Neuron (in vitro differentiated cells): ENCODE results near the gene ANKRD36.
"Not testable (repeated sequence)": the region's sequence is repeated elsewhere in the genome, so short reads cannot be mapped to it uniquely, and the experiment has no call there.

Experiments
- H2AFZ ChIP-seq: one replicate; pipeline ENCODE4 v1.6.1; 2013; ENCODE audit warnings: low read depth, mild to moderate bottlenecking, inconsistent platforms, low read length, moderate library complexity
- H3K27me3 ChIP-seq: one replicate; pipeline ENCODE4 v1.6.1; 2013; ENCODE audit warnings: low read length; ENCODE audit not compliant: insufficient read depth
- H3K36me3 ChIP-seq: one replicate; pipeline ENCODE4 v1.6.1; 2013; ENCODE audit warnings: low read length; ENCODE audit not compliant: insufficient read depth
- H3K4me1 ChIP-seq: one replicate; pipeline ENCODE4 v1.6.1; 2013; ENCODE audit warnings: low read length; ENCODE audit not compliant: insufficient read depth
- H3K4me3 ChIP-seq: 2 replicates; pipeline ENCODE4 v1.5.1; 2013; ENCODE audit warnings: mild to moderate bottlenecking, low read length, moderate library complexity
- H3K9me3 ChIP-seq: one replicate; pipeline ENCODE4 v1.6.1; 2013; ENCODE audit warnings: low read length

Gene ANKRD36

GRCh38 chr2:97180391-97180790, 67.4 kb downstream of the ANKRD36 start:
- H3K9me3 ChIP-seq, H2AFZ ChIP-seq, H3K27me3 ChIP-seq, H3K4me3 ChIP-seq, H3K36me3 ChIP-seq, H3K4me1 ChIP-seq: not testable (repeated sequence)

DNA sequence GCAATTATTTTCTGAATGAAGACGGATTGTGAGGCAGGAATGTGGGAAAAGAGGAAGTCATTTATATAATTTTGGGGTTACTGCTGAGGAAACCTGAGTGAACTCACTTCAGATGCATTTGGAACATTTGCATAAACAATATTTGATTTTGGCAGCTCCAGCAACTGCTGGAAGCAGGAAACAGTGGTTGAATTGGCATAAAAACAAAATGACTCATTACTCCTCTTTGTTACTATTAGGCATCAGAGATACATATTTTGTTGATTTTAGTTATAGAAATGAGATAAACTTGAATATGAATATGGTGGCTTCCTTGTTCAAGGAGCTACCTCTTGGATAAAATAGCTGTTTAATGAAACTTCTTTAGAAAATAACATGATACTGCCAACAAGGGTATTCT, 82.4 kb downstream of the ANKRD36 start:
- peaks cover 26% of the 10 kb centered on the region for H3K36me3 ChIP-seq
- not testable (repeated sequence) for H3K4me3 ChIP-seq, H3K27me3 ChIP-seq, H2AFZ ChIP-seq, H3K9me3 ChIP-seq, H3K4me1 ChIP-seq

DNA sequence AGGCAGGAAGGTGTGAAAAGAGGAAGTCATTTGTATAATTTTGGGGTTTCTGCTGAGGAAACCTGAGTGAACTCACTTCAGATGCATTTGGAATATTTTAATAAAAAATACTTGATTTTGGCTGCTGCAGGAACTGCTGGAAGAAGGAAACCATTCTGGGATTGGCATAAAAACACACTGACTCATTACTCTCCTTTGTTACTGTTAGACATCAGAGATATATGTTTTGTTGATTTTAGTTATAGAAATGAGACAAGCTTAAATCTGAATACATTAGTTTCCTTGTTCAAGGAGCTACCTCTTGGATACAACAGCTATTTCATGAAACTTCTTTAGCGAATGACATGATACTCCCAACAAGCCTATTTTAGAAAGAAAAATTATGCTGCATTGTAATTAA, 84.3 kb downstream of the ANKRD36 start:
- H3K36me3 ChIP-seq, result peaks cover 17% of the 10 kb centered on the region
- not testable (repeated sequence) for H3K4me3 ChIP-seq, H3K4me1 ChIP-seq, H3K27me3 ChIP-seq, H2AFZ ChIP-seq, H3K9me3 ChIP-seq

- H3K27me3 ChIP-seq, H3K9me3 ChIP-seq, H2AFZ ChIP-seq, H3K4me3 ChIP-seq, H3K4me1 ChIP-seq: not testable (repeated sequence)
- H3K36me3 ChIP-seq, result peaks cover 17% of the 10 kb centered on the region
Observed at GRCh38 chr2:97200887-97201286, 87.9 kb downstream of the ANKRD36 start.

- H3K4me3 ChIP-seq, H3K9me3 ChIP-seq, H3K4me1 ChIP-seq, H2AFZ ChIP-seq, H3K27me3 ChIP-seq: not testable (repeated sequence)
- H3K36me3 ChIP-seq, result peaks cover 14% of the 10 kb centered on the region
Observed at GRCh38 chr2:97202643-97203250, 89.8 kb downstream of the ANKRD36 start.

- no peak overlapping the region for H2AFZ ChIP-seq
- no peaks in the 10 kb centered on the region for H3K9me3 ChIP-seq
- H3K4me3 ChIP-seq, result no peak overlapping the region
- H3K4me1 ChIP-seq, result no peaks in the 10 kb centered on the region
- peaks cover 5% of the 10 kb centered on the region for H3K36me3 ChIP-seq
- no peaks in the 10 kb centered on the region for H3K27me3 ChIP-seq
Observed at GRCh38 chr2:97210325-97210724, 97.4 kb downstream of the ANKRD36 start.

DNA sequence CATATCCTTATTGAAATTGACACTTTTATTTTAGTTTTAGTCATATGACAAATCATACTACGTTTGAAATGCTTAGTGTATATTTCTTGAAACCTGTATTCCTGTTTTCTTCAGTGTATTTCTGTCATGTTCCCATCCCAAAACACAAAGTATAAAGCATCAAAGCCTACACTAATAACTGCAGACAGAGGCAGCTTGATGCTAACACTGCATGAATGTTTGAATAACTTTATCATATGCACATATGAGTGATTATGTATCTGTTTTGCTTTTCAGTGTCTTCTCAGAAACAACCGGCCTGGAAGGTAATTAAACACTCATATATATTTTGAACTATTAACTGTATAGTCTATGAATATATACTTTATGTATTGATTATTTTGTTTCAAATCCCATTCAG, 102.1 kb downstream of the ANKRD36 start:
- H3K4me1 ChIP-seq, H3K27me3 ChIP-seq, H3K9me3 ChIP-seq, H2AFZ ChIP-seq, H3K36me3 ChIP-seq, H3K4me3 ChIP-seq: not testable (repeated sequence)

GRCh38 chr2:97230848-97231585, 118.1 kb downstream of the ANKRD36 start:
- not testable (repeated sequence) for H3K27me3 ChIP-seq, H3K9me3 ChIP-seq, H3K4me1 ChIP-seq, H3K36me3 ChIP-seq, H3K4me3 ChIP-seq, H2AFZ ChIP-seq

GRCh38 chr2:97232981-97233380, 120.0 kb downstream of the ANKRD36 start:
- not testable (repeated sequence) for H2AFZ ChIP-seq, H3K27me3 ChIP-seq, H3K36me3 ChIP-seq, H3K9me3 ChIP-seq, H3K4me3 ChIP-seq, H3K4me1 ChIP-seq

- H3K27me3 ChIP-seq, H3K4me1 ChIP-seq, H3K9me3 ChIP-seq, H2AFZ ChIP-seq, H3K36me3 ChIP-seq, H3K4me3 ChIP-seq: not testable (repeated sequence)
Observed at GRCh38 chr2:97233660-97234295, 120.8 kb downstream of the ANKRD36 start.

DNA sequence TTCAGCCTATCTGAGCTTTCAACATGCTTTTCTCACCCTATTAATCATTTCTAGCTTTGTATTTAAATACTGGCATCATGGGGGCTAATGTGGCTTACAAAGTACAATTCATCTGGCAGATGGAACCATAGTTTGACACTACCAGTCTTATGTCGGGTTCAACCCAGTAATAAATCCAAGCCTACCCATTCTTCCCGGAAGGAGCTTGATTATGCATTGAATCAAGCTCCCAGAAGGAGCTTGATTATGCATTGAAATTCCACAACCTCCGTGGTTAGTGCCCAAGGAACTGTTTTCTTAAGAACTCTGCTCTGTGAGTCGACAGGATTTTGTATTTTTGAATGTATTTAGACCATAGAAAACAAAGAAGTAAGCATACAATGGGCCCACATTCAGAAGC, 148.2 kb downstream of the ANKRD36 start:
- not testable (repeated sequence) for H3K4me3 ChIP-seq, H3K27me3 ChIP-seq, H3K4me1 ChIP-seq, H2AFZ ChIP-seq, H3K36me3 ChIP-seq, H3K9me3 ChIP-seq

DNA sequence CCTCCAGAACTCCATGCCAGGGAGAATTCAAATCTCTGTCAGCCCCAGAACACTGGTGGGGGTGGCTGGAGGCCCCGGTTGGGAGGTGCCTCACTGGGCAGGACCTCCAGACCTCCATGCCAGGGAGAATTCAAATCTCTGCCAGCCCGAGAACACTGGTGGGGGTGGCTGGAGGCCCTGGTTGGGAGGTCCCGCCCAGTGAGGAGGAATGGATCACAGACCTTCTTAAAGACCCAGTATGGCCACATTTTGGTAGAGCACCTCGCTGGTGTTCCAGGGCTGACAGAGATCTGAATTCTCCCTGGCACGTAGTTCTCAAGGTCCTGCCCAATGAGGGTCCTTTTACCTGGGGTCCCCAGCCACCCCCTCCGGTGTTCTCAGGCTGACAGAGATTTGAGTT, 153.5 kb downstream of the ANKRD36 start:
- not testable (repeated sequence) for H3K36me3 ChIP-seq, H3K4me3 ChIP-seq, H3K4me1 ChIP-seq, H3K9me3 ChIP-seq, H2AFZ ChIP-seq, H3K27me3 ChIP-seq

DNA sequence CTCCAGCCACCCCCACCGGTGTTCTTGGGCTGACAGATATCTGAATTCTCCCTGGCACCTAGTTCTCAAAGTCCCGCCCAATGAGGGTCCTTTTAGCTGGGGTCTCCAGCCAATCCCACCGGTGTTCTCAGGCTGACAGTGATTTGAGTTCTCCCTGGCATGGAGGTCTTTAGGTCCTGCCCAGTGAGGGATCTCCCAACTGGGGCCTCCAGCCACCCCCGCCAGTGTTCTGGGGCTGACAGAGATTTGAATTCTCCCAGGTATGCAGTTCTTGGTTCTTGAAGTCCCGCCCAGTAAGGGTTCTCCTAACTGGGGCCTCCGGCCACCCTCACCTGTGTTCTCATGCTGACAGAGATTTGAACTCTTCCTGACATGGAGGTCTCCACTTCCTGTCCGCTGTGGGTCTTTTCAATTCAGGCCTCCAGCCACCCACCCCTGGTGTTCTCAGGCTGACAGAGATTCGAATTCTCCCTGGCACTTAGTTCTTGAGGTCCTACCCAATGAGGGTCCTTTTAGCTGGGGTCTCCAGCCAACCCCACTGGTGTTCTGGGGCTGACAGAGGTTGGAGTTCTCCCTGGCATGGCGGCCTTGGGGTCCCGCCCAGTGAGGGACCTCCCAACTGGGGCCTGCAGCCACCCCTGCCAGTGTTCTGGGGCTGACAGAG, 154.6 kb downstream of the ANKRD36 start:
- H3K4me3 ChIP-seq, result no peak overlapping the region
- no peaks in the 10 kb centered on the region for H3K4me1 ChIP-seq
- H3K27me3 ChIP-seq, result no peaks in the 10 kb centered on the region

More for the DNA sequence above, 154.6 kb downstream of the ANKRD36 start:
- H3K9me3 ChIP-seq, result peaks cover 4% of the 10 kb centered on the region
- H2AFZ ChIP-seq, result no peak overlapping the region
- no peaks in the 10 kb centered on the region for H3K36me3 ChIP-seq
